Middle frontal gyrus (tissue), 1 donor: ENCODE data around the gene SLC2A1.

Experiments
- DNase-seq: peaks from one replicate; pipeline ENCODE4 v3.0.0-alpha.2; 2015; ENCODE audit warnings: low spot score; ENCODE audit errors: extremely low spot score

Gene SLC2A1

GRCh38 chr1:42958488-42959319, at the start of gene SLC2A1:
SLC2A1 (minus strand) TSS chr1:42958868; CDS start chr1:42958651, 217 bp downstream.
- DNase-seq: peak; percentile 89

GRCh38 chr1:43007377-43008114, 48.9 kb upstream of the SLC2A1 start:
- no peak for DNase-seq

- DNase-seq: no peak
These were observed 47.0 kb upstream of the SLC2A1 start for GRCh38 chr1:43005460-43006361.

DNA sequence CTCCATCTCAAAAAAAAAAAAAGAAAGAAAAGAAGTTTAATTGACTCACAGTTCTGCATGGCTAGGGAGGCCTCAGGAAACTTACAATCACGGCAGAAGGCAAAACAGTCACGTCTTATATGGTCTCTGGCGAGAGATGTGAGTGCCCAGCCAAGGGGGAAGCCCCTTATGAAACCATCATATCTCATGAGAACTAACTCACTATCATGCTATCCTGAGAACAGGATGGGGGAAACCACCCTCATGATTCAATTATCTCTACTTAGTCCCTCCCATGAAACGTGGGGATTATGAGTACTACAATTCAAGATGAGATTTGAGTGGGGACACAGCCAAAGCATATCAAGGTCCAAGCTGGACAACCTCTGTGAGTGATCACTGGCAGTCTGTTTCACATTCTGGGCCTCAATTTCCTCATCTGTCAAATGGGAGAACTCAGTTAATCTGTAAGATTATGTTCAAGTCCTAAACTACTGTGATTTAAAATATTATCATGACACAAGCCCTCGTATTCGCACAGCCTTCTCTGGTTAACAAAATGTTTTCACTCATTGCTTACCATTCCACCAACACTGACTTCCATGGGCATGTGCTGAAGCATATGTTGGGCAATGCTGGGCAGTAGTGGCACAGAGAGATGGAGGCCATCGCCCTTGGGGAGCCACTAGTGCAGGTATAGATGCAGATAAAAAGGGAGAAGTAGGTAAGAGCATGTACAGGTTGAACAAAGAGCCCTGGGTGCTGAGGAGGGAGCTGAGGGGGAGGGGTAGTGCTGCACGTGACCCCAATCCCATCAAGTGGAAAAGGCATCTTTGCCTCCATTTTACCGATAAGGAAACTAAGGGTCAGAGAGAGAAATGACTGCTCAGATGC, 46.2 kb upstream of the SLC2A1 start:
- no peak for DNase-seq

GRCh38 chr1:43002766-43003165, 44.1 kb upstream of the SLC2A1 start:
- DNase-seq: no peak

- DNase-seq: no peak
These were observed 43.4 kb upstream of the SLC2A1 start for GRCh38 chr1:43002116-43002515.

DNA sequence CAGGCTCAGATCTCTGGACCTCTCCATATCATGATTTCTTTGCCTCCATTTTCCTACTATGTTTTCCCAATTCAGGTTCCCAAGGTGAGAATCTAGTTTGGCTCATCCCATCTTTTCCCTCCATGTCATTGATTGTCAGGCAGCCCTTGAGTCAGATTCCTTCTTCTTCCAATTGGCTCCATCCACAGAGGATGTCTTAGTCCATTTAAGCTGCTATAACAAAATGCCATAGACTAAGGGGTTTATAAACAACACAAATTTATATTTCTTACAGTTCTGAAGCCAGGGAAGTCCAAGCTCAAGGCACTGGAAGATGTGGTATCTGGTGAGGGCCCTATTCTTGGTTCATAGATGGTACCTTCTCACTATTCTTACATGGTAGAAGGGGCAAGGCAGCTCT, 42.8 kb upstream of the SLC2A1 start:
- no peak for DNase-seq

DNA sequence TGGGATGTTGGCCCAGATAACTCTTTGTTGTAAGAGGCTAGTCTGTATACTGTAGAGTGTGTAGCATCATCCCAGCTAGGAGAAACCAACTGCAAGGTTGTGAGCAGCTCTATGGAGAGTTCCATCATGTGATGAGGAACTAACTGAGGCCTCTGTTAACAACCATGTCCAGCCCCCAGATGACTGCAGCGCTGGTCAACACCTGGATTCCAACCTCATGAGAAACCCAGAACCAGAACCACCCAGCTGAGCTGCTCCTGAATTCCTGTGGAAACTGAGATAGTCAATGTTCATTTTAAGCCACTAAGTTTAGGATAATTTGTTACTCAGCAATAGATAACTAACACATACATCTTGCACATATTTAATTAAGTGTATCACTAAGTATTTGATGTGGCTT, 41.6 kb upstream of the SLC2A1 start:
- DNase-seq: no peak

DNA sequence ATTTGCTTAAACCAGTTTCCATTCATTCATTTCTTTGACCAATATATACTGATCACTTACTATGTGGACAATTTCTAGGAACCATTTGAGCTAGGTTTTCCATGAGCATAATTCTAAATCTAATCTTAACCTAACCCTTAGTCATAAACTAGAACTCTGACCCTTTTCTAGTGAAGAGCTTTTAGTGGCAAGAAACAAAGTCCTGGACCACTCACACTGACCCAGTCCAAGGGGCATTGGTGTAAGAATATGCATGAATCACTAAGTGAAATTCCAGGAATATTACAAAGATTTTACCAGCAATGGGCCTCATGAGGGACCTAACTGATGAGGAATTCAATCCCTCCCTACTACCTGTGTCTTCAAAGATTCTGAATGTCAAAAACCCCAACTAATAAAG, 40.6 kb upstream of the SLC2A1 start:
- DNase-seq: no peak

DNA sequence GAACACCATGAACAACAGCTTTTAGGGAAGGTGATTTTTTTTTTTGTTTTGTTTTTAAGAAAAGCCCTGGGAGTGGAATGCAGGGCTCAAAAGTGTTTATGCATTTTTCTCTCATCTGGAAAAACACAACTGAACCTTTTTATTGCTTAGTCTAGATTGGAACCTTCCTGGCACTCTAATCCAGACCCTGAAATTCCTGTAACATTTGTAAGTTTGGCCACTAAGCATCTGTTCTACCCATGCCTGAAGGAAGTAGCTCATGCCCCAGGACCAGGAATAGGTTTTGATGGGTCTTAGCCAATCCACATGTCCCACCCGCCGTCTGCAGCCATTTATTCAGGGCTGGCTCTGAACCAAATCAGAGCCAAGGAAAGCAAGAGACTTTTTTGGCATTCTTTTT, 39.7 kb upstream of the SLC2A1 start:
- no peak for DNase-seq

DNA sequence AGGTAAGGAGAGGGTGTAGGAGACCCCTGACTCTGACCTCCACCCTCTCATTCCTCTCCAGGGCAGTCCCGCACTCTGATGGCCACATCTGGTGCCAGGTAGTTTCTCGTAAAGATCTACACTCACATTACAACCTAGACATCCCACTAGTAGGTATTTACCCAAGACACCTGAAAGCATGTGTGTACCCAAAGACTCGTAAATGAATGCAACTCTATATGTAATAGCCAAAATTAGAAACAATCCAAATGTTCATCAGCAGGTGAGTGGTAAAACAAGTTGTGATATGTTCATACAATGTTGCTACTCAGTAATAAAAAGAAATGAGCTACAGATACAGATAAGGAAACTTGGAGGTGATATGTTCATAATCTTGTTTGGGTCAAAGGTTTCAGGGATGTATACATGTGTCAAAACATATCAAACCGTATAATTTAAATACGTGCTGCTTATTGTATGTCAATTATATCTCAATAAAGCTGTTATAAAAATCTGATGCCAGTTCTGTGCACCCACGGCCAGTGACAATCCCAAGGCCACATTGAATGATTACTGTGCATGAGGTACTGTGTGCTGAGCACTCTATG, 37.8 kb upstream of the SLC2A1 start:
- DNase-seq: no peak

DNA sequence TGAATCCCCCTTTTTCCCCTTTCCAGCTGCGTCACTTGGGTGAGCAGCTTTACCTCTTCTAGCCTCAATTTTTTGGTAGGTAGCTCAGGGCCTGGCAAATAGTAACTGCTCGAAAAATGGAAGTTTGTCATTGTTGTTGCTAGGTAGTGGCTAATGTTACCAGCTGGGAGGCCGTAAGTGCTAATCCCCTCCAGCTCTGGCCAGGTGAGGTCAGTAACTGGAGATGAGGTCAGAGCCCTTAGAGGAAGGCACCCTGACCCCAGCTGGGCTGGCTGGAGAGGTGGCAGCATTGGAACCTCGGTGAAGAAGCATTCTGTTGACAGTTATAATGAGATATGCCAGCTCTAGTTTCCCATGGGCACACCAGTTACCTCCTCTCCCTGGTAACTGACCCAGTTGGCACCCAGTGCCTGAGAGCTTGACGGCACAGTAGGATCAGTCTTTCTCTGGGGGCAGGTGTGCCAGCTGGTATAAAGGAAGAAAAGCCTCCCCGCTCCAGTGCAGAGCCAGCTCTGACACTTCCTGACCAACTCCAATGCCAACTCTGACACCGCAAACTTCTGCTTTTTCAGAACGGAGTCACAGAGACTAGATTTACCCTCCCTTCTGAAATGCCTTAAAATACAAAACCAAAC, 35.0 kb upstream of the SLC2A1 start:
- DNase-seq: no peak

DNA sequence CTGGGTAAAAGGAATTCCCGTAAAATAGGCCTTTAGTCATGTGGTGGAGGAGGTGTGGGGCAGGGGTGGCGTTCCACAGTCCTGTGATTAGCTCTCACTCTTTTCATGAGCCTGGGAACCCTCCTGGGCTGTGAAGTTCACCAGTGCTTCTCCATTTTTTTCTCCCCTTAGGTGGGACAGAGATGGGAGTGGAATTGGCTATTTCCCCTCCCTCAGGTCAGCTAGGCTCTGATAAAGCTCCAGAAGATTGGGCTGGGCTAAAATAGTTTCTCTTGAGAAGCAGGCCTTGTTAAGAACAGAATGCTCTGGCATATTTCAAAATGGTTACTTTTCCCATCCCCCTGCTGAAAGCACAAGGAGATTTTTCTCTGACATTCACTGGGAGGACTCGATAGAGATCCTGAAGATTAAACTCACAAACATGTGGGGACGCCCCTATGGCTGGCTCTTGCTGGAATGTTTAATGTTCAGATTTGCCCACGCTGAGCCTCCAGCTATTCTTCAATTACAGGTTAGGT, 33.4 kb upstream of the SLC2A1 start:
- no peak for DNase-seq

GRCh38 chr1:42990757-42991346, 32.2 kb upstream of the SLC2A1 start:
- DNase-seq: no peak

GRCh38 chr1:42983693-42984092, 25.0 kb upstream of the SLC2A1 start:
- DNase-seq: no peak

- DNase-seq: no peak
These were observed 24.6 kb upstream of the SLC2A1 start for GRCh38 chr1:42983253-42983652.

DNA sequence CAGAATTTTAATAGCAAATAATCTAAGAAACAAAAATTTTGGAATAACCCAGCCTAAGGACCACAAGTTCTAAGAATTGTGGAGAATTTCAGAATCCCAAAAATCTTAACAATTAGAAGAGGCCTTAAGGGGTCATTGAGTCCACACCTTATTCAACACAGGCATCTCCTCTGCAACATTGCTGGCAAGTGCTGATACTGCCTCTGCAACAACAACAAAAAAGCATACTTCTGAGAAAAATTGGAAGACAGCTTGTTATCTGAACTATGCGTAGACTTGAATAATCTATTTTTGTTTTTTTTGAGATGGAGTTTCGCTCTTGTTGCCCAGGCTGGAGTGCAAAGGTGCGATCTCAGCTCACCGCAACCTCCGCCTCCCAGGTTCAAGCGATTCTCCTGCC, 24.0 kb upstream of the SLC2A1 start:
- no peak for DNase-seq

GRCh38 chr1:42981871-42982270, 23.2 kb upstream of the SLC2A1 start:
- no peak for DNase-seq

- no peak for DNase-seq
These were observed 22.7 kb upstream of the SLC2A1 start for GRCh38 chr1:42981255-42981805.
